NCI-H1694 (cell line): Measurements from ENCODE around the gene STX4.
"Not testable (repeated sequence)": the region's sequence is repeated elsewhere in the genome, so short reads cannot be mapped to it uniquely, and the experiment has no call there.

Experiments
- DNase-seq: peaks from one replicate; lab custom pipeline; 2025; lab: John Stamatoyannopoulos, UW

Gene STX4

DNA sequence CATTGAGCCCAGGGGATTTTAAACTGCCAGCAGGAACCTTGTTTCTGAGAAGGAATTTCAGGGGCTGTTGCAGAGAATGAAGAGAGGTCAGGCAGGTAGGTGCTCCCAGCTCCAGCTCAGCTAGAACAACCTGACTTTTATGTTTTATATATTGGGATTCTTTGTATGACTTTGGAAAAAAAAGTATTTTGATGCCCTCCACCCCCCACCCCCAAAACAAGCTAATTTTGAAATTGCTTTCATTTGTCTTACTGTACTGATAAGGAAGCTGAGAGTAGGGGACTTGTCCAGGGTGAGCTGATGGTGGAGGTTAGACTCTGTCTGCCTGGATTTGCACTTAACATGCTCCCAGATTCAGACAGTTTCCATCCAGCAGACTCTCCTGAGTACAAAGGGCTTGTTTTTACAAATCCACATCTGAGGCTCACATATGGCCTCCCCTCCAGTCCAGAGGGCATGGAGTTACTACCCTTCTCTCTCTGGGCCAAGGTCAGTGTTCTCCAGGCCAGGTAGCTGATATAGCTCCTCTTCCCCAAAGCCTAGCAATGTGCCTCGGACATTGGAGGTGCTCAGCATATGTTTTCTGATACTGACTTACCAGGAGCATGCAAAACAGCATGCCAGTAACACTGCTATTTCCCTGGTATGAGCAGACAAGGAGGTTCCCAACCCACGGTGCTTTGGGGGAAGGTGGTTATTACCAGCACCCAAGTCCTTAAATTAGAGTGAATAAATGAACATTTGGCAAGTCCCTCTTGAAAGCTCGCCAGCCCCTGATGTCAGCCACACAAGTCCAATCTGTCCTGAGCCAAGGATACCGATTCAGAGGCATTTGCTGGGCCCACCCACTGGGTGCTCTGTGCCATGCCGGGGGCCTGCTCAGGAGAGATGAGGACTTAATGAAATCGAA is 34.3 kb upstream of the STX4 start:
- peak; percentile 83 for DNase-seq

DNA sequence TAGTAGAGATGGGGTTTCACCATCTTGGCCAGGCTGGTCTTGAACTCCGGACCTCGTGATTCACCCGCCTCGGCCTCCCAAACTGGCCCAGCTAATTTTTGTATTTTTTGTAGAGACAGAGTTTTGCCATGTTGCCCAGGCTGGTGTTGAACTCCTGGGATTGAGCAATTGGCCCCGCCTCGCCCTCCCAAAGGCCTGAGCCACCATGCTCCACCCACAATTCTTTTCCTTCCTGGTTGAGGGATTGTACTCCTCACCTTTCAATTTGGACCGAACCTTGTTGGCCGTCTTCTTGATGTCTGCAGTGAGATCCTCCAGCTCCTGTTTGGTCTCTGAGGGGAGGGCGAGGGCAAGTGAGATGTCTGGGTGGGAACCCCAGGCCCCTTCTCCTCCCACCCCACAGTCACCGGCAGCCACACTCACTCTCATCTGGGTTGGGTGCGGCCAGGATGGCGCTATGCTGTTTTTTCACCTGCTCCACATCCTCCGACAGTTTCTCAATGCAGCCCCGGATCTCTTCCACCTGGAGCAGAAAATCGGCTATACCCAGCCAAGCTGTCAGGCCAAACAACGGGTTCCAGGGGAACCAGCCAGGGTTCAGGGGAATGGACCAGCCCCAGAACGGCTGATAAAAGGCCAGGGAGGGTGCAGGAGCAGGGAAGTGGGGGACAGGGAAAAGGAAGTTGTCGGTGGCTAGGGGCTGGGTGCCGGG is 32.5 kb upstream of the STX4 start:
- DNase-seq = no peak

GRCh38 chr16:31001507-31002249 is 31.7 kb upstream of the STX4 start:
- no peak for DNase-seq

GRCh38 chr16:31002250-31002700 is 31.1 kb upstream of the STX4 start:
- no peak for DNase-seq

- DNase-seq = no peak
Observed at GRCh38 chr16:31002862-31003341, 30.5 kb upstream of the STX4 start.

DNA sequence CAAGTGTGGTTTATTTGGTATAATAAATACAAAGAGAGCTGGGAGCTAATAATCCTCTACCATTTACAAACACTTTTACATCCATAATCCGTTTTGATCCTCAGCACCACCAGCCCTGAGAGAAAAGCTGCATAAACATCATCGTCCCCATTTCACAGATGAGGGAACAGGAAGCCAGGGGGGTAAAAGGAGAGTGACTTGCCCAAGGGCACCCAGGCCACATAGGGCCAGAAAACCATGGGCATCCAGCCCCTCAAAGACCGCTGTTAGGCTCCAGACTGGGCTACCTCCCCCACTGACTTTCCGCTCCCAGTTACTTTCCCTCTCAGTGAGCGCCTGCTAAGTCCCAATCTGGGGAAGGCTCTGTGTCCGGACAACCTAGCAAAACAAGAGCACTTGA is 29.6 kb upstream of the STX4 start:
- no peak for DNase-seq

DNA sequence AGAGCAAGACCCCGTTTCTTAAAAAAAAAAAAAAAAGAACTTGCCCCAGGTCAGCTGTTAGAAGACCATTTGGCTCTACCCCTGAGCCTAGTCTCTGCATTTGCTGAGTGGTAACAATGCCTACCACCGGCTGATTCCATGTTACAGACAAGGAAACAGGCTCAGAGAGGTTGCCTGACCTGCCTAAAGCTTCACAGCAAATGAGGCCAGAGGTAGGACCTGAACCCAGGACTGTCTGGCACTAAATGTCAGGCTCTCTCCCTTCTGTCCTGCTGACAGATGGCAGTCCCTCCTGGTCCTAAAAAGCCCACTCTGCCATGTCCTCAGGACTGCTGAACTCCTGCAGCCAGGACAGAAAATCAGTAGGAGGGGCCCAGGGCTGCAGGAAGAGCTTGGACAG is 28.7 kb upstream of the STX4 start:
- no peak for DNase-seq

DNA sequence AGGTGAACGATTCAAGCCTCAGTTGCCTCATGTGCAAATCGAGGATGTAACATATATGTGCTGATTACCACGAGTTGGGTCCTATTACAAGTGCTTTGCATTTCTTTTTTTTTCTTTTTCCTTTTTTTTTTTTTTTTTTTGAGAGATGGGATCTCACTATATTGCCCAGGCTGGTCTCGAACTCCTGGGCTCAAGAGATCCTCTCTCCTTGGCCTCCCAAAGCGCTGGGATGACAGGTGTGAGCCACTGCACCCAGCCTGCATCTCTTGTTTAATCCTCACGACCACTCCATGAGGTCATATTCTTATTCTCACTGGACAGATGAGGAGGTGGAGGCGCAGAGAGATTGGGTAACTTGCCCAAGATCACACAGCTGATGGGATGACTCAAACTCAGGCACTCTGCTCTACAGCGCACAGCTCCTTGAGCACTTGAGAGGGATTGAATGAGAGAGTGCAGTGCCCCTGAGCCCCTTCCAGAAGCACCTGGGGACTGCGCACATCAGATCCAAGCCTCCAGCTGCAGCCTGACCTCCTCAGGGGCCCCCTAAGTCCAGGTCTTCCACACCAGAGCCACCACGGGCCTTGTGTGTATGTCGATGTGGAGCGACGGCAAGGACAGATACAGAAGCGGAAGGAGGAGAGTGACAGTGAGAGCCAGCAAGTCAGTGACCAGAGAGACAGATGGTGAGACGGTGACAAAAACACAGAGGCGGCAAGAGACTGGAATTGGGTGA is 27.8 kb upstream of the STX4 start:
- DNase-seq = no peak

DNA sequence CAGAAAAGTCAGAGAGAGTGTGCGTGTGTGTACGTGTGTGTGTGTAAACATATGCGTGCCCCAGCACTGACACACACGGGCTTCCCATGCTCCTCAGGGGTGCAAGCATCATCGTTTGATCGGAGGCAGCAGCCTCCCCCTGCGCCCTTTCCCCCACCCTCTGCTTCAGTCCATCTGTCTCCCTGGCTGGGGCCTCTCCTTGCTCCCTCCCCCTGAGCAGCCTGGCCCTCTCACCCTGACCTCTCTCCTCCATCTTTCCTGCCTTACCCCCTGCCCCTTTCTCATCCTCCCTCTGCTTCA is 27.3 kb upstream of the STX4 start:
- DNase-seq = peak; percentile 32

DNA sequence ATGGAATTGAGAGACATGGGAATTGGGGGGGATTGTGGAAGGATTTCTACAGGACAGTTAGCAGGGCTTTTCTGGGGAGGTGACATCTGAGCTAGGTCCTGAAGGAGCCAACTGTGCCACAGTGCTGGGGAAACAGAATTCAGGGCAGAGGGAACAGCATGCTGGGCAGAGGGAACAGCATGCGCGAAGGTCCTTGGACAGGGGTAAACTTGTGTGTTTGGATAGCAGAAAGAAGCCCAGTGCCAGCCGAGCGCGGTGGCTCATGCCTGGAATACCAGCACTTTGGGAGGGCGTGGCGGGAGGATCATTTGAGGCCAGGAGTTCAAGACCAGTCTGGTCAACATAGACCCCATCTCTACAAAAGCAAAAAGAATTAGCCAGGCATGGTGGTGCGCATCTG is 26.8 kb upstream of the STX4 start:
- DNase-seq = no peak

DNA sequence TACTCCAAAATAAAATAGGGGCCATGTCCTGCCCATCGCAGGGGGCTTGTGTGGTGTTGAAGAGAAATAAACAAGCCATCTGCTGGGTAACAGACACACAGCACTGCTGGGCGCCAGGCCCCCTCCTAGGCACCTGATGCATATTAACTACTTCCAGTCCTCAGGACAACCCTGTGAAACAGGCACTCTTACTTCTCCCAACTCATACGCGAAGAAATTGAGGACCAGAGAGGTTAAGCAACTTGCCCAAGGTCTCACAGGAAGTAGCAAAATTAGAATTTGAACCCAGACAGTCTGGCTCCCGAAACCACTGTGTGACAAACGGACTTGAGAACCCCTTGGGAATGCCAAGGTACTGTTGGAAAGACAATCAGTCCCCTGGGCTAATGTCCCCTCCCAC is 25.7 kb upstream of the STX4 start:
- no peak for DNase-seq

DNA sequence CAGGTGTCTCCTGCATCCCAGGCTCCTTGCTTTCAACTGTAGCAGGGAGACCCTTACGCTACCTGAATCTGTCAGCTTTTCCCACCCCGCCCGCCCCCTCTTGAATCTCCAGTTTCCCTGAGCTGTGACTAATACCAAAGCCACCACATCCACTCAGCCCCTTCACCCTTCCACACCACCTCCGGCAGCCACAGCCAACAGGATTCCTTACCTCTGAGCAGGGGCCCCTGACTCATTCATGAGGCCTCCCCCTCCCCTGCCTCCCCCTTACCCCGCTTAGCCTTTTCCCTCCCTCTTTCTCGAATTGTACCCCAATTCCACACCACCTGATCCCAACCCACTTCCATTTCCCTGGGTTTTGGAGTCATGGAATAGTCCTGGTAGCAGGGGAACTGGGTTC is 25.2 kb upstream of the STX4 start:
- no peak for DNase-seq

DNA sequence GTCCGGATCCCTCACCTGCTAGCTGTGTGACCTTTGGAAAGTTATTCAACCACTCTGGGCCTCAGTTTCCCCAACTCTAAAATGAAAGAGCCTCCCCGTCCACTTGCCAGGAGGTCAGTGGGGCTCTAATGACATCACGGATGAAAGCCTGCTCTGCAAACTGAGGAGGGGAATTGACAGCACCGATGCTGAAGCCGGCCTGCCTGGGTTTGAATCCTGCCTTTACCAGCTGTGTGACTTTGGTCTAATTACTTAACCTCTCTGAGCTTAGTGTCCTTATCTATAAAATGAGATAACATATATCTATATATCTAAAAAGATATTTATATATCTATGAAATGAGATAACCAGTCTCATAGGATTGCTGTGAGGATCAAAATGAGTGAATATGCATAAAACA is 24.8 kb upstream of the STX4 start:
- no peak for DNase-seq

- no peak for DNase-seq
Observed at GRCh38 chr16:31009120-31009519, 24.2 kb upstream of the STX4 start.

GRCh38 chr16:31009894-31010584 is 23.3 kb upstream of the STX4 start:
- no peak for DNase-seq

DNA sequence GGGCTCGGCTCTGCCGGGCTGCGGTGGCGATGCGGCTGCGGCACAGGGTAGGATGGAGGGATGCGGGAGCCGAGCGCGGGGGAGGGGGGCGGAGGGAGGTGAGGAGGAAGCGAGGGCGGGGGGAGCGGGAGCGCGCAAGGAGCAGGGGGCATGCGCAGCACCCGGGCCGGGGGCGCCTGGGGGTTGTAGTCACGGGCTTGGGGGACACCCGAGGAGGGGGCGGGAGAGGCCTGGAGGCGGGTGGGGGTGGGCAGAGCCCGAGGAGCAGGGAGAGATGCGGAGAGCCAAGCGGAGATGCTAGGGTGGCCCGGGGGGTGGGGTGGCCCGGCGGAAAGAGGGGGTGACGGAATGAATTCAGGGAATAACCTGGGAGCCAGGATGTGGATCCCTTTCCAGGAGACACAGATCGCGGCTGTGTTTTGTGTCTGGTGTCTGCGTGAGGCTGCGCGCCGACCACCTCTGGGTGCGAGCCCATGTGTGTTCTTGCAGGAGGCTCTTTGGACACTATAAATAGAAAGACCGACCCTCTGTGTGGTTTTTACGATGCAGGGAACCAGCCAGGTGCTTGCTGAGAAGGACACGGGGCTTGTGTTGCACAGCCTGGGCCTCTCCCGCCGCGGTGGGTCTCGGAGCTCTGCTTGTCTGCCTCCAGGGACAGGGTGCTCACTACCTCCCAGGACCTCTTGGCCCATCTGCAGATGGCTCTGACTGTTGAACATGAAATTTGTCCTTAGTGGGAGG is 22.6 kb upstream of the STX4 start, which contains the start of gene STX1B:
STX1B (minus strand) TSS at position 54 of the 741 bp plus-strand sequence. CDS start 242 bp downstream, outside the sequence.
- DNase-seq = peak; percentile 38

DNA sequence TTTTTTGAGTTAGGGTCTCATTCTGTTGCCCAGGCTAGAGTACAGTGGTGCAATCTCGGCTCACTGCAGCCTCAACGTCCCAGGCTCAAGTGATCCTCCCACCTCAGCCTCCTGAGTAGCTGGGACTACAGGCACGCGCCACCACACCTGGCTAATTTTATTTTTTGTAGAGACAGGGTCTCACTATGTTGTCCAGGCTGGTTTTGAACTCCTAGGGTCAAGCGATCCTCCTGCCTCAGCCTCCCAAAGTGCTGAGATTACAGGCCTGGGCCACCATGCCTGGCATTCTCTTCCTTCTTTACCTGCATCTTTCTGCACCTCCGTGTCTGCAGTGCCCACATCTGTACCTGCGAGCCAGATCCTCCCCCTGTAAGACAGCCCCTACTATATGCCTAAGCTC is 21.5 kb upstream of the STX4 start:
- not testable (repeated sequence) for DNase-seq

DNA sequence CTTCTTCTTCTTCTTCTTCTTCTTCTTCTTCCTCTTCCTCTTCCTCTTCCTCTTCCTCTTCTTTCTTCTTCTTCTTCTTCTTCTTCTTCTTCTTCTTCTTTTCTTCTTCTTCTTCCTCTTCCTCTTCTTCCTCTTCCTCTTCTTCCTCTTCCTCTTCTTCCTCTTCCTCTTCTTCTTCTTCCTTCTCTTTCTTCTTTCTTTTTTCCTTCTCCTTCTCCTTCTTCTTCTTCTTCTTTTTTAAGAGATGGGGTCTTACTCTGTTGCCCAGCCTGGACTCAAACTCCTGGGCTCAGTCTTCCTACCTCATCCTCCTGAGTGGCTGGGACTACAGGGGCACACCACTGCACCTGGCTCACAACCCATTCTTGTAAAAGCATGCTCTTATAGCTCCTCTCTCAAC is 20.1 kb upstream of the STX4 start:
- not testable (repeated sequence) for DNase-seq

DNA sequence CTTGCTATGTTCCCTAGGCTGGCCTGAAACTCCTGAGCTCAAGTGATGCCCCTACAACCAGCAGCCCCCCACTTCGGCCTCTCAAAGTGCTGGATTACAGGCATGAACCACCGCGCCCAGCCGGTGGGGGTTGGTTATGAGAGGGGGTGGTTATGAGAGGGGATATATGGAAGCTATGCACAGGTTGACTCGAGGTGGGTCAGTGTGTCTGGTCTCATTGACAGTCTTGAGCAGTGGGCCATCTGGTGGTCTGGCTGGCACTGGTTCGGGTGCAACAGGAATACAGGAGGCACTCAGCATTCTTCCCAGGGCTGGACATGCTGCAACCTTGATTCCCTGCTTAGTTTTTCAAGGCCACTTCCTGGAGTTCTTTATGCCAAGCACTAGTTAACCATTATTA is 17.3 kb upstream of the STX4 start:
- DNase-seq = no peak

DNA sequence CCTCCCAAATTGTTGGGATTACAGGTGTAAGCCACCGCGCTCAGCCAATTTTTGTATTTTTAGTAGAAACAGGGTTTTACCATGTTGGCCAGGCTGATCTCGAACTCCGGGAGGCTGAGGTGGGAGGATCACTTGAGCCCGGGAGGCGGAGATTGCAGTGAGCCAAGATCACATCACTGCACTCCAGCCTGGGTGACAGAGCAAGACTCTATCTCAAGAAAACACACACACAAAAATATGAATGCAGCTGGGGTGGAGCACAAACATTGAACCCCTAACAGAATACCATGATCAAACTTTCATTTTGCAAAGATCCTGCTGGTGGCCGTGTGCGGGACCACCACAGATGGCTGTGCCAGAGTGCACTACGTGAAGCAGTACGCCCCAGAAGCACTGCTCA is 15.6 kb upstream of the STX4 start:
- DNase-seq = not testable (repeated sequence)
